Mesodermal cell (in vitro differentiated cells): ENCODE data around the gene DAG1.
"Not testable (repeated sequence)": the region's sequence is repeated elsewhere in the genome, so short reads cannot be mapped to it uniquely, and the experiment has no call there.

Experiments
- H3K27ac ChIP-seq: 2 replicates; pipeline ENCODE4 v1.7.0; 2013; ENCODE audit warnings: mild to moderate bottlenecking, low read depth, low read length, moderate library complexity; ENCODE audit not compliant: severe bottlenecking
- H3K36me3 ChIP-seq: 2 replicates; pipeline ENCODE4 v1.7.1; 2013; ENCODE audit warnings: mild to moderate bottlenecking, low read length, moderate library complexity; ENCODE audit not compliant: control insufficient read depth, insufficient read depth
- H3K4me1 ChIP-seq: one replicate; pipeline ENCODE4 v1.7.1; 2013; ENCODE audit warnings: mild to moderate bottlenecking, low read length; ENCODE audit not compliant: insufficient read depth, control insufficient read depth, poor library complexity, severe bottlenecking
- H3K4me3 ChIP-seq: 2 replicates; pipeline ENCODE4 v1.7.0; 2013; ENCODE audit warnings: low read length, control low read depth, mild to moderate bottlenecking; ENCODE audit not compliant: insufficient read depth, poor library complexity, severe bottlenecking; ENCODE audit errors: extremely low read depth
- H3K9me3 ChIP-seq: 2 replicates; pipeline ENCODE4 v1.7.1; 2013; ENCODE audit warnings: mild to moderate bottlenecking, low read length, moderate library complexity; ENCODE audit not compliant: control insufficient read depth
- WGBS, 2 experiments: methylation state at CpG; one replicate each; pipeline ENCODE4 v1.1.5; 2013; ENCODE audit warnings: missing lambda C conversion rate in 2 of 2; ENCODE audit not compliant: insufficient coverage in 2 of 2; 5-methylcytosine and 5-hydroxymethylcytosine counted together

DAG1 gene

GRCh38 chr3:49470714-49471420 is 800 bp downstream of the DAG1 start:
- H3K4me1 ChIP-seq = peaks cover 28% of the 10 kb centered on the region
- no peaks in the 10 kb centered on the region for H3K9me3 ChIP-seq
- 3 to 7% methylated on average over 16 to 19 of the region's 23 CpGs for WGBS, 2 experiments
- H3K4me3 ChIP-seq = peak overlapping the region; percentile 92
- H3K36me3 ChIP-seq = peaks cover 13% of the 10 kb centered on the region
- peak overlapping the region; percentile 94 for H3K27ac ChIP-seq

GRCh38 chr3:49471856-49472495 is 1.9 kb downstream of the DAG1 start:
- Histone ChIP-seq H3K27ac (no peak overlapping the region), H3K36me3 (peaks cover 24% of the 10 kb centered on the region), H3K9me3 (no peaks in the 10 kb centered on the region), H3K4me1 (peaks cover 20% of the 10 kb centered on the region), H3K4me3 (peak overlapping the region; percentile 92)
- WGBS, 2 experiments = 79 to 93% methylated on average over 6 of the region's 6 CpGs

GRCh38 chr3:49476563-49476962 is 6.5 kb downstream of the DAG1 start:
- Histone ChIP-seq H3K9me3 (no peaks in the 10 kb centered on the region), H3K4me1 (peaks cover 8% of the 10 kb centered on the region), H3K36me3 (peaks cover 49% of the 10 kb centered on the region), H3K27ac (no peak overlapping the region), H3K4me3 (no peak overlapping the region)
- WGBS, 2 experiments = no CpG with 5 or more reads among the region's 1 CpG

GRCh38 chr3:49482766-49483165 is 12.7 kb downstream of the DAG1 start:
- peaks cover 41% of the 10 kb centered on the region for H3K36me3 ChIP-seq
- no peak overlapping the region for H3K4me3 ChIP-seq
- H3K27ac ChIP-seq = no peak overlapping the region
- H3K4me1 ChIP-seq = peaks cover 21% of the 10 kb centered on the region
- H3K9me3 ChIP-seq = no peaks in the 10 kb centered on the region

- Histone ChIP-seq H3K4me1 (peaks cover 21% of the 10 kb centered on the region), H3K9me3 (no peaks in the 10 kb centered on the region), H3K36me3 (peaks cover 46% of the 10 kb centered on the region), H3K27ac (no peak overlapping the region), H3K4me3 (no peak overlapping the region)
- 0 to 50% methylated on average over 1 to 2 of the region's 3 CpGs for whole genome bisulfite sequencing, 2 experiments
These were observed 14.4 kb downstream of the DAG1 start for GRCh38 chr3:49484471-49484870.

- H3K4me1 ChIP-seq = peaks cover 13% of the 10 kb centered on the region
- H3K4me3 ChIP-seq = no peak overlapping the region
- no peak overlapping the region for H3K27ac ChIP-seq
- peaks cover 42% of the 10 kb centered on the region for H3K36me3 ChIP-seq
- no peaks in the 10 kb centered on the region for H3K9me3 ChIP-seq
- 92 to 99% methylated on average over 6 to 7 of the region's 7 CpGs for WGBS, 2 experiments
These were observed 19.2 kb downstream of the DAG1 start for GRCh38 chr3:49489247-49489646.

GRCh38 chr3:49492969-49493368 is 22.9 kb downstream of the DAG1 start:
- Histone ChIP-seq H3K4me1 (peaks cover 3% of the 10 kb centered on the region), H3K4me3 (no peak overlapping the region), H3K9me3 (no peaks in the 10 kb centered on the region), H3K36me3 (peaks cover 30% of the 10 kb centered on the region), H3K27ac (no peak overlapping the region)
- WGBS, 2 experiments = 96 to 100% methylated on average over 3 of the region's 4 CpGs

- H3K4me3 ChIP-seq = no peak overlapping the region
- H3K27ac ChIP-seq = no peak overlapping the region
- H3K9me3 ChIP-seq = no peaks in the 10 kb centered on the region
- H3K4me1 ChIP-seq = peaks cover 4% of the 10 kb centered on the region
- peaks cover 24% of the 10 kb centered on the region for H3K36me3 ChIP-seq
- WGBS, 2 experiments = 94 to 100% methylated on average over 2 of the region's 2 CpGs
These were observed 23.8 kb downstream of the DAG1 start for GRCh38 chr3:49493901-49494300.

GRCh38 chr3:49495023-49495422 is 25.0 kb downstream of the DAG1 start:
- Histone ChIP-seq H3K4me3 (no peak overlapping the region), H3K4me1 (peaks cover 4% of the 10 kb centered on the region), H3K36me3 (peaks cover 20% of the 10 kb centered on the region), H3K9me3 (no peaks in the 10 kb centered on the region), H3K27ac (no peak overlapping the region)

GRCh38 chr3:49496845-49497244 is 26.8 kb downstream of the DAG1 start:
- H3K36me3 ChIP-seq = peaks cover 18% of the 10 kb centered on the region
- H3K4me3 ChIP-seq, H3K9me3 ChIP-seq, H3K4me1 ChIP-seq, H3K27ac ChIP-seq: not testable (repeated sequence)
- 92 to 93% methylated on average over 2 of the region's 4 CpGs for WGBS, 2 experiments

GRCh38 chr3:49497606-49498005 is 27.5 kb downstream of the DAG1 start:
- Histone ChIP-seq H3K9me3 (no peaks in the 10 kb centered on the region), H3K27ac (no peak overlapping the region), H3K4me1 (peaks cover 4% of the 10 kb centered on the region), H3K36me3 (peaks cover 24% of the 10 kb centered on the region), H3K4me3 (no peak overlapping the region)
- WGBS, 2 experiments = 100% methylated on average over 1 of the region's 4 CpGs; no CpG with 5 or more reads in 1 of the 2 experiments
